ENCODE measurements around the gene MGAT4C.

DNA sequence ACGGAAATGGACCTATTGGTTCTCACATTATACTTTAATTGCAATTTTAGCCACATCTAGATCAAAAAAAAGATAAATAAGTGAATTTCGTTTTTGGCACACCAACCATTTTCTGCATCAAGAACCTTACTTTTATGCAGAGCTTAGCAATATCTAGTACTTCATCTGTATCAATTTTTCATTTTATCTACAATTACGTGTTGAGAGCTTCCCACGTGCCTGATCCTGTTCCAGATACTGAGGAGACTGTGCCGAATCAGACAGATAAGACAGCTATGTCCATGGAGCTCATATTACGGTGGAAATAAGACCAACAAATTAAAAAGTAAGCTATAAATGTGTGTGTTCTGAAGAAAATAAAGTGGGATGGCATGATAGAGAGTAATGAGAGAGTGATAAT lies 101.6 kb downstream of the MGAT4C start:
- no peak for TF ChIP-seq EP300 (IDR thresholded peaks at IDR 0.05; ENCODE audit: borderline replicate concordance in 1 of 2, low read depth in 2 of 2, low read length in 2 of 2)
- TF ChIP-seq, protein P1, sequence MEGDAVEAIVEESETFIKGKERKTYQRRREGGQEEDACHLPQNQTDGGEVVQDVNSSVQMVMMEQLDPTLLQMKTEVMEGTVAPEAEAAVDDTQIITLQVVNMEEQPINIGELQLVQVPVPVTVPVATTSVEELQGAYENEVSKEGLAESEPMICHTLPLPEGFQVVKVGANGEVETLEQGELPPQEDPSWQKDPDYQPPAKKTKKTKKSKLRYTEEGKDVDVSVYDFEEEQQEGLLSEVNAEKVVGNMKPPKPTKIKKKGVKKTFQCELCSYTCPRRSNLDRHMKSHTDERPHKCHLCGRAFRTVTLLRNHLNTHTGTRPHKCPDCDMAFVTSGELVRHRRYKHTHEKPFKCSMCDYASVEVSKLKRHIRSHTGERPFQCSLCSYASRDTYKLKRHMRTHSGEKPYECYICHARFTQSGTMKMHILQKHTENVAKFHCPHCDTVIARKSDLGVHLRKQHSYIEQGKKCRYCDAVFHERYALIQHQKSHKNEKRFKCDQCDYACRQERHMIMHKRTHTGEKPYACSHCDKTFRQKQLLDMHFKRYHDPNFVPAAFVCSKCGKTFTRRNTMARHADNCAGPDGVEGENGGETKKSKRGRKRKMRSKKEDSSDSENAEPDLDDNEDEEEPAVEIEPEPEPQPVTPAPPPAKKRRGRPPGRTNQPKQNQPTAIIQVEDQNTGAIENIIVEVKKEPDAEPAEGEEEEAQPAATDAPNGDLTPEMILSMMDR (IDR thresholded peaks at IDR 0.05; ENCODE audit: control extremely low read depth in 1 of 3, insufficient read depth in 1 of 3, low read depth in 1 of 3, low read length in 3 of 3): no peak
- TF ChIP-seq CHD7 (IDR thresholded peaks at IDR 0.05; ENCODE audit: insufficient replicate concordance, low read length): no peak
- TF ChIP-seq POLR2A (IDR thresholded peaks at IDR 0.05; ENCODE audit: control extremely low read depth in 1 of 2, low read depth in 2 of 2, low read length in 2 of 2): no peak
- no peak for TF ChIP-seq POLR2AphosphoS5 (IDR thresholded peaks at IDR 0.05; ENCODE audit: low read depth, low read length)
- TF ChIP-seq RAD21 (IDR thresholded peaks at IDR 0.05 in 1 of 2, conservative IDR thresholded peaks at IDR 0.05 in 1 of 2; ENCODE audit: low read depth in 2 of 2, low read length in 2 of 2): no peak
- no peak for TF ChIP-seq ZNF274 (IDR thresholded peaks at IDR 0.05; ENCODE audit: borderline replicate concordance, extremely low read depth, low read length)
- no peak for TF ChIP-seq CEBPB (IDR thresholded peaks at IDR 0.05; ENCODE audit: low read depth, low read length)
- no peak for TF ChIP-seq JUN (IDR thresholded peaks at IDR 0.05; ENCODE audit: low read depth, low read length)

Measured in H1 (cell line).